Stimulated activated CD8-positive, alpha-beta memory T cell treated with anti-CD3 and anti-CD28 coated beads, Interleukin-2, amount 100 ng/mL, for 1 hour (primary cell): Measurements from ENCODE around the gene TAGAP.

ENCODE experiments used
- DNase-seq, 2 donors: peaks; one replicate each; pipeline ENCODE4 v3.0.0-alpha.2; 2020; ENCODE audit warnings: low read depth in 2 of 2

TAGAP gene

GRCh38 chr6:159071843-159072769 lies 27.3 kb upstream of the TAGAP start:
- no peak for DNase-seq

GRCh38 chr6:159068904-159069578 lies 24.2 kb upstream of the TAGAP start:
- DNase-seq, result no peak

GRCh38 chr6:159067334-159067733 lies 22.5 kb upstream of the TAGAP start:
- DNase-seq, result no peak

GRCh38 chr6:159066483-159066882 lies 21.7 kb upstream of the TAGAP start:
- DNase-seq, result no peak

- DNase-seq, result no peak
Observed at GRCh38 chr6:159065759-159066329, 21.1 kb upstream of the TAGAP start.

GRCh38 chr6:159065091-159065490 lies 20.3 kb upstream of the TAGAP start:
- no peak for DNase-seq

GRCh38 chr6:159064477-159064876 lies 19.7 kb upstream of the TAGAP start:
- DNase-seq, result no peak

- DNase-seq, result no peak
Observed at GRCh38 chr6:159063549-159063948, 18.8 kb upstream of the TAGAP start.

GRCh38 chr6:159062976-159063375 lies 18.2 kb upstream of the TAGAP start:
- no peak for DNase-seq

- no peak for DNase-seq
Observed at GRCh38 chr6:159062564-159062945, 17.8 kb upstream of the TAGAP start.

GRCh38 chr6:159061805-159062563 lies 17.2 kb upstream of the TAGAP start:
- DNase-seq, result no peak

- no peak for DNase-seq
Observed at GRCh38 chr6:159061146-159061545, 16.4 kb upstream of the TAGAP start.

GRCh38 chr6:159059885-159060506 lies 15.2 kb upstream of the TAGAP start:
- DNase-seq, result no peak

- no peak for DNase-seq
Observed at GRCh38 chr6:159059141-159059540, 14.3 kb upstream of the TAGAP start.

GRCh38 chr6:159056899-159057298 lies 12.1 kb upstream of the TAGAP start:
- DNase-seq, result no peak

GRCh38 chr6:159056432-159056831 lies 11.6 kb upstream of the TAGAP start:
- no peak for DNase-seq

GRCh38 chr6:159056003-159056402 lies 11.2 kb upstream of the TAGAP start:
- DNase-seq, result no peak

GRCh38 chr6:159053781-159054398 lies 9.1 kb upstream of the TAGAP start:
- DNase-seq, result no peak

- no peak for DNase-seq
Observed at GRCh38 chr6:159052720-159053119, 7.9 kb upstream of the TAGAP start.

- no peak for DNase-seq
Observed at GRCh38 chr6:159047891-159048685, 3.3 kb upstream of the TAGAP start.
